NCI-H526 (cell line): ENCODE measurements around the gene PCNX2.
A peak's percentile ranks its signal among the peaks of the same experiment; 100 is the strongest.
"Not testable (repeated sequence)": the region's sequence is repeated elsewhere in the genome, so short reads cannot be mapped to it uniquely, and the experiment has no call there.

ENCODE experiments used
- DNase-seq, 2 experiments: peaks; one replicate each; lab custom pipeline; 2025; lab: John Stamatoyannopoulos, UW

PCNX2 gene

GRCh38 chr1:233217832-233218231, 77.7 kb downstream of the PCNX2 start:
- no peak for DNase-seq

- no peak for DNase-seq
Measured at GRCh38 chr1:233216009-233216408, 79.5 kb downstream of the PCNX2 start.

DNA sequence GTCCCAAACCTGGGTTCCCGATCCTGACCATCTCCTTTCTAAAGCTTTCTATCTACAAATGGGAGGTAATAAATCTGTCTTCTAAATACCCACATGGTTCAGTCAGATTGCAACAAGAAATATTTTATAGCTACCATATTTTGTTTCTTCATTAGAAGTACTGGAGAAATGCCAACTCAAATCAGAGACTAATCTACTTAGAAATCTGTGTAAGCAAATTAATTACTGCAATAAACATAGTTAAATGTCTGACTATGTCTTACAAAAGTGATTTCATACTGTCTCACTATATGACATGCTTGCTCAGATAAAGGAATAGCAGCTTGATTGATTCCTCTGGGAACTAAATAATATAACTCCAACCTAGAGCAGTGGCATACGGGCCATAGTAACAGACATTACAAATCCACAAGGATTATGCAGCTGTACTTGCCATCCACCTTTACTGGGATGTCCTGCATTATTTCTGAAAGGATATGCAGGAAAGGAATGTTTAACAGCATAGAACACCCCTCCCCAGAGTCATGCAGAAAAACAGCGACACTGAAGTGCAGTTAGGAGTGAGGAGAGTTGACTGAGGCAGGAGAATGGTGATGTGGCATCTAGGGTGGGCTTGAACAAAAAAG, 80.3 kb downstream of the PCNX2 start:
- no peak for DNase-seq

DNA sequence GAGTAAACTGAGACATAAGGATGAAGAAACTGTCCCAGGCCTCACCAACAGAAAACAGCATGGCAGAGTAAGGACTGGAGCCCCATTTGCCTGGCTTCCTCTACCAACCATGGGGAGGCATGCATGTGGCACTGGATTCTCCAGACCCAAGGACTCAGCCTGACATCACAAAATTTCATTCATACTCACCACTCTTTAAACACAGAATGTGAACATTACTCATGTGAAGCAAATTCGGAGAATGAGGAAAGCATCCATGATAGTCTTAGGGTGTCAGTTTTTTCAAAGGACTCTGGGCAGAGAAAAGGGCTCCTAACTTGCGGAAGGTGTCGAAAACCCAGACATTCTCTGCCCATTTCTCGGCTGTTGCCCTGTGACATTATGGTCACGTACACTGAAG, 83.9 kb downstream of the PCNX2 start:
- no peak for DNase-seq

DNA sequence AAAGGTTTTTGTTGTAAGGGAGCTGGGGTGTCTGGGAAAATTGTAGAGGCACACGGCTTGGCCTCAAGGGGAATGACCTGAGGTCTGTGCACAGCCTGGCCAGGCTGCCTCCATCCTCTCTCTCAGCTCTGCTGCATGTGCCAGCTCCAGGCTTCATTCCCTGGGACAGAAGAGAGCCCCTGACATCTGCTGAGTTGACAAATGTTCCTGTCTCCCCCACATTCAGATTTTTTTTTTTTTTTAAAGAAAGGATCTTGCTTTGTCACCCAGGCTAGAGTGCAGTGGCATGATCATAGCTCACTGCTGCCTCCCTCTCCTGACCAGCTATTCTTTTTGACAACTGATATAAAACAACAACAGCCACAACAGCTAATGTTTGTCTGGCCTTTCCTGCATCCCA, 84.4 kb downstream of the PCNX2 start:
- DNase-seq, result no peak

GRCh38 chr1:233209481-233209880, 86.0 kb downstream of the PCNX2 start:
- DNase-seq, result no peak

DNA sequence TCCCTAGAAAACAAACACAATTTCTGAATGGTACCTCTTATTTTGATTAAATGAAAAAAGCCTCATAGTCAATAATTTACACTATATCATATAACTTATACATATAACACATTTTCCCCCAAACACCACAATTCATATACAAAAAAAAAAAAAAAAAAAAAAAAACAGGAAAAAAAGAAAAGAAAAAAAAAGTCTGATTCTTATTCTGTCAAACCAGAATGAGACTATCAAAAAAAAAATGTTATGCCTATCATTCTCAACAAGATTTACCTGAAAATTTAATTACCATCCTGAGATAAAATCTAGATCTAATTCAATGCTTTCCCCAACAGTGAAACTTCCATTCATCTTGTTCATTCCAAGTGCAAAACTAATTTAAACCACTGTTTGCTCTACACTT, 86.8 kb downstream of the PCNX2 start:
- DNase-seq, result no peak

DNA sequence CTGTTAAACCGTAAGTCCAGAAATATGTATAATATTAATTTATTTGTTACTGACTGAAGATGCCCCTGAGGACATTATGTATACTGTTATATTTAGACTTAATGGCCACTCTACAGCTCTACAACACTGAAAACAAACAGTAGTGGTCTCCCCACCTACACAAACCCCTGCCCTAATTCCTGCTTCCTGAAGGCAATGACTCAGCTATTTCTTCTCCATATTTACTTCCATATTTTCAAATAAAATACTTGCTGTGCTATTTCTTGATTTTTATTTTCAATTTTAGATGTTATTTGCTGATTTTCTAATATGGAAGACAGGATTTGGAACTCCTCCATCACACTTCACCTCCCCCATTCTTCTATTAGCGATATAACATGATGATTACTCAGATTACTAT, 97.6 kb downstream of the PCNX2 start:
- no peak for DNase-seq

- DNase-seq, result no peak
Measured at GRCh38 chr1:233193741-233194140, 101.8 kb downstream of the PCNX2 start.

GRCh38 chr1:233190987-233191386, 104.5 kb downstream of the PCNX2 start:
- DNase-seq, result no peak

DNA sequence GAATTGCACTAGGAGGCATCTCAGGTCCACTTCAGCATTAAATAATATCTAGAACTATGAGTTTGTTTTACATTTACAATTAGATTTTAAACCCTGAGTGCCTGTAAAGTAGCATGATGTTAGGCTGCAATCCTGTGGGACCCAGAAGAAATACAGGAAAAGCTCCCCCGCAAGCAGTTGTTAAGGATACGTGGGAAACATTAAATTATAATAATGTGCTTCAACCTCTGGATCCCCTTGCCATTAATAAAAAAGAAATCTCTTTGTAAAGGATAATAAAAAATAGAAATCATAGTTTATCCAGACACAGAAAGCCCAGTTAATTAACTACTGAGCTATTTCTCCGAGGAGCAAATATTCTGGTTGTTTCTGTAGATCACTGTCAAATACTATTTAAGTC, 106.0 kb downstream of the PCNX2 start:
- DNase-seq, result no peak

DNA sequence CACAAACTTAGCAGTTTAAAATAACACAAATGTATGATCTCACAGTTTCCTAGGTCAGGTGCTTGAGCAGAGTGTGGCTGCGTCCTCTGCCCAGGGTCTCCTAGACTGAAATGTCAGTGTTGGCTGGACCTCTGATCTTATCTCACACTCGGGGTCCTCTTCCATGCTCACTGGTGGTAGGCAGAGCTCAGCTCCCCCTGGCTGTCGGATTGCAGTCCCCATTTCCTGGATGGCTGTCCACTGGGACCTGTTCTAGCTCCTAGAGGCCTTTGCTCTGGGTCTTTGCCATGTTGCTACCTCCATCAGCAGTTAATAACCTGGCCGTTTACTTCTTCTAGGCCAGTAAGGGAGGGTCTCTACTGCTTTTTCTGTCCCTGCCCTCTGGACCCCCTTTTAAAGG, 107.5 kb downstream of the PCNX2 start:
- DNase-seq, result no peak

- DNase-seq, result no peak
Measured at GRCh38 chr1:233183226-233184020, 112.1 kb downstream of the PCNX2 start.

- DNase-seq, result no peak
Measured at GRCh38 chr1:233182587-233182986, 112.9 kb downstream of the PCNX2 start.

DNA sequence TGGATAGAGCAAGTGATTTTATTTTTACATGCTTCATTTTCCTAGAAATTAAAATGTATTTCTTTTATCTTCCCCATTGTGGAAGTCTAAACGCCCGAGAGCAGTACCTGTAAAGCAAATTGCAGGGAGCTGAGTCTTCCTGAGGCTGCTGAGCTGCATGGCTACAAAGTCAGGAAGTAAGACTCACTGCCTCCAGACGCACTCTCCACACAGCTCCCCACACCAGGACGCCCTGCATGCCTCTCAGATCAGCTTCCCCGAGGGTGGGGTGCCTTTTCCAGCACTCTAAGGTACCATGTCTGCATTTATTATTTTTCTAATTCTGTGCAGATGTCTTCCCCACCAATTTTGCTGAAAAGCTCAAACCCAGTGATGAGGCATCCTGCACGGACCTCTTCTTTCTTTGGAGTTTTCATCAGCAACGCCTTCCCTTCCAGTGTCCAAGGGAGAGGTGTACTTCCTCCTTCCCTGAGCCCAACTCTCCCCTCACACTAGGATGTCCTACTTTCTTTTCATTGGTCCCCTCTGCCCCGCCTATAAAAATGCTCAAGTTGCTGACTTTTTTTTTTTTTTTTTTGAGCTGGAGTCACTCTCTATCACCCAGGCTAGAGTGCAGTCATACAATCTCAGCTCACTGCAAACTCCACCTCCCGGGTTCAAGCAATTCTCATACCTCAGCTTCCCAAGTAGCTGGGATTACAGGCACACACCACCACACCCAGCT, 114.7 kb downstream of the PCNX2 start:
- no peak for DNase-seq

GRCh38 chr1:233179638-233180037, 115.9 kb downstream of the PCNX2 start:
- not testable (repeated sequence) for DNase-seq

- peak in 1 of 2 experiments; percentile 30 for DNase-seq
Measured at GRCh38 chr1:233172201-233172600, 123.3 kb downstream of the PCNX2 start.

GRCh38 chr1:233170741-233171140, 124.8 kb downstream of the PCNX2 start:
- no peak for DNase-seq

GRCh38 chr1:233168384-233168783, 127.1 kb downstream of the PCNX2 start:
- DNase-seq, result no peak

DNA sequence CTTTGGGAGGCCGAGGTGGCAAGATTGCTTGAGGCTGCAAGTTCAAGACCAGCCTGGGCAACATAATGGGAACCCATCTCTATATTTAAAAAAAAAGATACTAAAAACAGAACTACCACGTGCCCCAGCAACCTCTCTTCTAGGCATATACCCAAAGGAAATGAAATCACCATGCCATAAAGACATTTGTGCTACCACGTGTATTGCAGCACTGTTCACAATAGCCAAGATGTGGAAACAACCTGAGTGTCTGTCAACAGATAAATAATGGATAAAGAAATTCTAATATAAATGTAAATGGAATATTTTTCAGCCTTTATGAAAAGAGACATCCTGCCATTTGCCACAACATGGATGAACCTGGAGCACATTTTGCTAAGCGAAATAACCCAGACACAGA, 128.6 kb downstream of the PCNX2 start:
- DNase-seq, result no peak

- DNase-seq, result no peak
Measured at GRCh38 chr1:233163696-233164095, 131.8 kb downstream of the PCNX2 start.

DNA sequence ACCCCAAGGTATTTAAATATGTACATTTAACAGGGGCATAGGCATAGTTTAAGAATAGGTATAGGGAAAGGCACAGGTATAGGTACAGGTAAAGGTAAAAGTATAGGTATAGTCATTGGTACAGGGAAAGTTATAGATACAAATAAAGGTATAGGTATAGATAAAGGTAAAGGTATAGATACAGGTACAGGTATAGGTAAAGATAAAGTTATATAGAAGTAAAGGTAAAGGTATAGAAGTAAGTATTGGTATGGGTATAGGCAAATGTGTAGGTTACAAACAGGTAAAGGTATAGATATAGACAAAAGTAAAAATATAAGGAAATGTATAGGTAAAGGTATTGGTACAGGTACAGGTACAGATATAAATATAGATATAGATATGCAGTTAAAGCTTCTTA, 137.2 kb downstream of the PCNX2 start:
- no peak for DNase-seq

- DNase-seq, result no peak
Measured at GRCh38 chr1:233157245-233157644, 138.3 kb downstream of the PCNX2 start.
